Adrenal gland (tissue), 5 donors: Measurements from ENCODE around the gene GCH1.

ENCODE experiments used
- CTCF ChIP-seq, 6 experiments: fragments of 450-650 bp in 4 of 6; fragments of 200-600 bp in 2 of 6; sonication (generic) in 1 of 6; IDR thresholded peaks; 1 replicate in 5 of 6; 2 replicates in 1 of 6; pipeline versions ENCODE4 v1.5.1 to v1.8.0; 2016 to 2021; ENCODE audit warnings: antibody characterized with exemption in 6 of 6, mild to moderate bottlenecking in 2 of 6, moderate library complexity in 1 of 6
- POLR2A ChIP-seq, 2 donors: fragments of 450-650 bp; IDR thresholded peaks; one replicate each; pipeline ENCODE4 v1.6.1; 2017; ENCODE audit warnings: antibody characterized with exemption in 2 of 2, mild to moderate bottlenecking in 2 of 2, moderate library complexity in 1 of 2
- donor health status: DM: no; HTN: no; CAD: no.

- TF ChIP-seq POLR2A (IDR thresholded peaks at IDR 0.05) (no peak), CTCF (IDR thresholded peaks at IDR 0.05) (no peak)
These were observed 5.6 kb upstream of the GCH1 start for GRCh38 chr14:54908190-54908589.
